Esophagus squamous epithelium (tissue), 4 donors: Measurements from ENCODE around the gene HIRA.

ENCODE experiments used
- POLR2A ChIP-seq, 4 donors: fragments of 450-650 bp; IDR thresholded peaks; one replicate each; pipeline ENCODE4 v1.6.1; 2017; ENCODE audit warnings: antibody characterized with exemption in 4 of 4, mild to moderate bottlenecking in 4 of 4, moderate library complexity in 3 of 4
- TF ChIP-seq, protein P1 (sequence below), 6 experiments: fragments of 450-650 bp in 4 of 6; fragments of 200-600 bp in 2 of 6; sonication (generic) in 2 of 6; IDR thresholded peaks; one replicate each; pipeline ENCODE4 v1.5.1; 2016 to 2019; ENCODE audit warnings: antibody characterized with exemption in 6 of 6, mild to moderate bottlenecking in 4 of 6, moderate library complexity in 4 of 6

DNA sequence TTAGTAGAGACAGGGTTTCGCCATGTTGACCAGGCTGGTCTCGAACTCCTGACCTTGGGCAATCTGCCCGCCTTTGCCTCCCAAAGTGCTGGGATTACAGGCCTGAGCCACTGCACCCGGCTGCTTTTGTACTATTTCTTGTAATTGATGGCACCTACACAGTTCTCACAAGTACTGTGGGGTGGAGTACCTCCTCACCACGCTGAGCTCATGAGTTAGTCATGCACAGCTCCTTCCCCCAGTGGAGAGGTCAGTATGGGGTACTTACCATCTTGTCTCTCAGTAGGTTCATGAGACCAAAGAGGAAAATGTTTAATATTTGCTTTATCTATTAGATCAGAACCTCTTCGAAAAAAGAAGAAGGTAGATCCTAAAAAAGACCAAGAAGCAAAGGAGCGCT is 2.9 kb upstream of the HIRA start:
- TF ChIP-seq POLR2A (IDR thresholded peaks at IDR 0.05) = no peak
- TF ChIP-seq, protein P1, sequence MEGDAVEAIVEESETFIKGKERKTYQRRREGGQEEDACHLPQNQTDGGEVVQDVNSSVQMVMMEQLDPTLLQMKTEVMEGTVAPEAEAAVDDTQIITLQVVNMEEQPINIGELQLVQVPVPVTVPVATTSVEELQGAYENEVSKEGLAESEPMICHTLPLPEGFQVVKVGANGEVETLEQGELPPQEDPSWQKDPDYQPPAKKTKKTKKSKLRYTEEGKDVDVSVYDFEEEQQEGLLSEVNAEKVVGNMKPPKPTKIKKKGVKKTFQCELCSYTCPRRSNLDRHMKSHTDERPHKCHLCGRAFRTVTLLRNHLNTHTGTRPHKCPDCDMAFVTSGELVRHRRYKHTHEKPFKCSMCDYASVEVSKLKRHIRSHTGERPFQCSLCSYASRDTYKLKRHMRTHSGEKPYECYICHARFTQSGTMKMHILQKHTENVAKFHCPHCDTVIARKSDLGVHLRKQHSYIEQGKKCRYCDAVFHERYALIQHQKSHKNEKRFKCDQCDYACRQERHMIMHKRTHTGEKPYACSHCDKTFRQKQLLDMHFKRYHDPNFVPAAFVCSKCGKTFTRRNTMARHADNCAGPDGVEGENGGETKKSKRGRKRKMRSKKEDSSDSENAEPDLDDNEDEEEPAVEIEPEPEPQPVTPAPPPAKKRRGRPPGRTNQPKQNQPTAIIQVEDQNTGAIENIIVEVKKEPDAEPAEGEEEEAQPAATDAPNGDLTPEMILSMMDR (IDR thresholded peaks at IDR 0.05) = no peak
